Activated T-helper 17 cell treated with anti-CD3 and anti-CD28 coated beads, Interleukin-2, amount 50 U/mL, for 72 hours (primary cell): ENCODE measurements around the gene STIL. TPM values are rescaled to one million over a fixed set of nuclear protein-coding genes. Genes with fewer than 3 reads are reported as not detected.
A peak's percentile ranks its signal among the peaks of the same experiment; 100 is the strongest.

Source experiments
- ATAC-seq: fragments of 150-1000 bp; cut with Tn5 transposase; replicated peaks from 2 replicates; pipeline ENCODE4 v1.10.0; 2021; ENCODE audit warnings: mild to moderate bottlenecking, moderate library complexity
- H3K27ac Mint-ChIP-seq: one replicate; pipeline ENCODE4 v1.8.0; 2022; ENCODE audit warnings: mixed read lengths
- H3K27me3 Mint-ChIP-seq: one replicate; pipeline ENCODE4 v1.8.0; 2022; ENCODE audit warnings: mixed read lengths
- H3K36me3 Mint-ChIP-seq: one replicate; pipeline ENCODE4 v1.8.0; 2022; ENCODE audit warnings: low read depth, mild to moderate bottlenecking, mixed read lengths
- H3K4me1 Mint-ChIP-seq: one replicate; pipeline ENCODE4 v1.8.0; 2022; ENCODE audit warnings: mixed read lengths
- H3K4me3 Mint-ChIP-seq: one replicate; pipeline ENCODE4 v1.8.0; 2022; ENCODE audit warnings: mild to moderate bottlenecking, mixed read lengths
- H3K9me3 Mint-ChIP-seq: one replicate; pipeline ENCODE4 v1.8.0; 2022; ENCODE audit warnings: mixed read lengths
- total RNA-seq, 2 donors: library from RNA; stranded (reverse); gene quantifications; one replicate each; pipeline ENCODE4 v1.2.3, GENCODE V29; 2022

Gene STIL
- total RNA-seq, 2 donors from 2014 or later: 31.7 to 33.0 TPM

GRCh38 chr1:47225430-47226100, 88.4 kb downstream of the STIL start:
- ATAC-seq: no peak
- Mint-ChIP-seq H3K9me3 (no peaks in the 10 kb centered on the region), H3K4me1 (no peaks in the 10 kb centered on the region), H3K27me3 (peaks cover 50% of the 10 kb centered on the region), H3K36me3 (no peaks in the 10 kb centered on the region), H3K27ac (no peak overlapping the region), H3K4me3 (peak overlapping the region; percentile 45)

DNA sequence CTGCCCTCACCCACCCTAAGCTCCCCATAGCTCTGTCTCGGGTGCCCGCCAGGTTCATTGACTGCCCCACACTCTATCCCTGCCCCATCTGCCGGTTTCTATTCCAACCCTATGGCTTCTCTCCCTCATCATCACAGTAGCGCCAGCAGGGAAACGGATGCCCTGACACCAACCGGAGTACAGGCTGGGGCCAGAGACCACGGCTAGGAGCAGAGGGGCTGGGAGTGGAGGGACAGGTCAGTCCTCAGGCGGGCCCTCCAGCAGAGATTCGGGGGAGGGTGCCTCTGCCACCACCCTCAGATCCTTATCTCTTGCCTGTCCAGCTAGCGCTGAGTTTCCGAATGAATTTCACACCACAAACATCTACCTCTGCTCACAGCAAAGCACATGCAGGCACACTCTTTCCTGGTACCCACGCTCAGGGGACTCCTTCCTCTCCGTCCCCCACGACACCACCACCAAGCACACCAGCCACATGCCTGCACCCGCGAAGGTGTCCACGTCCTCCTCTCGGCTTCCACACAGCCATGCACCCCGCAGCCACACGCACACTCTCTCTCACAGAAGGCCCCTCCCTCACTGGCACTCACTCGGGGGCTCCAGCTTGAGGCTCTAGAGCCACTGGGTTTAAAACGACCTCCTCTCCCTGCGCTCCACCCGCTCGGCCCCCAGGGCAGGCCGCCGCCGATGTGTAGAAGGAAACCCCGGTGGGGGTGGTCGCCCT, 89.1 kb downstream of the STIL start:
- ATAC-seq: no peak
- Mint-ChIP-seq H3K36me3 (no peaks in the 10 kb centered on the region), H3K27me3 (peaks cover 47% of the 10 kb centered on the region), H3K27ac (no peak overlapping the region), H3K9me3 (no peaks in the 10 kb centered on the region), H3K4me1 (no peaks in the 10 kb centered on the region), H3K4me3 (no peak overlapping the region)

GRCh38 chr1:47223921-47224675, 89.8 kb downstream of the STIL start:
- Mint-ChIP-seq H3K4me1 (no peaks in the 10 kb centered on the region), H3K9me3 (no peaks in the 10 kb centered on the region), H3K27ac (no peak overlapping the region), H3K27me3 (peaks cover 40% of the 10 kb centered on the region), H3K4me3 (no peak overlapping the region), H3K36me3 (no peaks in the 10 kb centered on the region)
- ATAC-seq: no peak

DNA sequence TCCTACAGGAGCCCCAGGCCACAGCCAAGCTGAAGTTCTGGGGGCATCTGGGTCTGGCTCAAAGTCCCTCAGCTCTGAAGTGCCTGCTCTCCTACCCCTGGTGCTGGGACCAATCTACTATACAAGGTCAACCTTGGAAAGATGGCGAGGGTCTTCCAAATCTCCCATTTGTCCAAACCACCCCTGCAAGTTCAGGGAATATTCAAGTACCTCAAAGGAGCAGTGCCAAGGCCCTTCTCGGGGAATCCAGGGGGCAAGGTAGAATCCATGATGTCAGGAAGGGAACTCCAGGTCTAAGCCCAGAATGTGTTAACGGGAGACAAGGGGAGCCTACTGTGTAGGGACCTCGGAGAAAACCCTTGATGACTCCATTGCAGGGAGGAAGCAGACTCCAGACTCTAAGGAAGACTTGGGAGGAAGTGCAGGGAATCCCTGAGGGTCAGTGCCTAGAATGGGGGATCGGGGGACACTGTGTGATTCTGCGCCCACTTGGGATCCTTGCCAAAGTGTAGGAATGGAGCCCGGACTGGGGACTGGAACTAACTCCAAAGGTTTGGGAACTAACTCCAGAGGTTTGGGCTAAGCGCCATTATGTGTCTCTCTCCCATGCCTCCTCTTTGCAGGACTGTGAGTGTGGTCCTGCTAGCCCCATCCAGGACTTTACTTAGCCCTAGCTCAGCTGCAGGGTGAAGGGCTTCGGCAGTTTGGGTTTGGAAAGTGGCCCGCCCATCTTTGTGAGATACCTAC, 90.6 kb downstream of the STIL start:
- H3K27ac Mint-ChIP-seq: no peak overlapping the region
- no peaks in the 10 kb centered on the region for H3K9me3 Mint-ChIP-seq
- ATAC-seq: no peak
- H3K36me3 Mint-ChIP-seq: no peaks in the 10 kb centered on the region
- no peaks in the 10 kb centered on the region for H3K4me1 Mint-ChIP-seq
- no peak overlapping the region for H3K4me3 Mint-ChIP-seq
- peaks cover 37% of the 10 kb centered on the region for H3K27me3 Mint-ChIP-seq

GRCh38 chr1:47222476-47222875, 91.5 kb downstream of the STIL start:
- Mint-ChIP-seq H3K27me3 (peaks cover 29% of the 10 kb centered on the region), H3K4me1 (no peaks in the 10 kb centered on the region), H3K27ac (no peak overlapping the region), H3K9me3 (no peaks in the 10 kb centered on the region), H3K4me3 (no peak overlapping the region), H3K36me3 (no peaks in the 10 kb centered on the region)
- ATAC-seq: no peak

DNA sequence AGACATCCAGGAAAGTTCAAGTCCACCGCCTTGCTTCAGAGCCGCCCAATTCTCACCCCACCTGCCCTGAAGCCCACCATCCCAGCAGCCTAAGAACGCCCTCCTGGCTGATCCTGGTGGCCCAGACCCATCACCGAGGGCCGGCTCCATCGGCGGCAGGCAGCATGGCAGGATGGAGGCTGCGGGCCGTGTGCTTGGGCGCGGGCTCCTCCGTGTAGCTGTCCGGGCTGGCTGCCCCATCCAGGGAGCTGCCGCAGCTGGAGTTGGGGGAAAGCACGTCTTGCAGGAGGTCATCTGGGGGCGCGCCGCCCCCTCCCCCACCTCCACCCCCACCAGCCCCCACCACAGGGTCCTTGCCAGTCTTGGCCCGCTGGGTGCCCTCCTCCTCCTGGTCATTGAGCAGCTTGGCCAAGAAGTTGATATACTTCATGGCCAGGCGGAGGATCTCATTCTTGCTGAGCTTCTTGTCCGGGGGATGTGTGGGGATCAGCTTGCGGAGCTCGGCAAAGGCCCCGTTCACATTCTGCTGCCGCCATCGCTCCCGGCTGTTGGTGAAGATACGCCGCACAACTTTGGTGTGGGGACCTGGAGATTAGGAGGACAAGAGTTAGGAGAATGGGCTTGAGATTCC, 94.2 kb downstream of the STIL start:
- Mint-ChIP-seq H3K36me3 (no peaks in the 10 kb centered on the region), H3K4me1 (no peaks in the 10 kb centered on the region), H3K4me3 (no peak overlapping the region), H3K27me3 (peaks cover 12% of the 10 kb centered on the region), H3K9me3 (no peaks in the 10 kb centered on the region), H3K27ac (no peak overlapping the region)
- no peak for ATAC-seq

DNA sequence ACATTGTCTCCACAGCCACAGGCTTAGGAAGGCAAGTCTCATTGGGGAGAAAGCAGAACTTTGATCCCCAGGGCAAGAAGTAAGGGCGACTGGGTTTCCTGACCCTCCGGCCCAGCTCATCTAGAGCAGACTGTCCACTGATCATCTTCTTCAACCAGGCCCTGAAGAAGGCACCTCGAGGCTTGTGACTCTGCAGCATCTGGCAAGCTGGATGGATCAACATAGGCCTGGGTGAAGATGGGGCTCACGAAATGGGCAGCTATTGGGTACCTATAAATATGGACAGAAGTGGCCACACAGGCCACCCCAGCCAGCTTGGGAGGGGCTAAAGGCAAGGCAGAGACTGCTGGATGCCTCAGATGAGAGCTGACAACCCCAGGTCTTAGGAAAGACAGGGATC, 94.9 kb downstream of the STIL start:
- no peaks in the 10 kb centered on the region for H3K4me1 Mint-ChIP-seq
- no peak for ATAC-seq
- H3K4me3 Mint-ChIP-seq: no peak overlapping the region
- peaks cover 12% of the 10 kb centered on the region for H3K27me3 Mint-ChIP-seq
- no peak overlapping the region for H3K27ac Mint-ChIP-seq
- H3K9me3 Mint-ChIP-seq: no peaks in the 10 kb centered on the region
- H3K36me3 Mint-ChIP-seq: no peaks in the 10 kb centered on the region

DNA sequence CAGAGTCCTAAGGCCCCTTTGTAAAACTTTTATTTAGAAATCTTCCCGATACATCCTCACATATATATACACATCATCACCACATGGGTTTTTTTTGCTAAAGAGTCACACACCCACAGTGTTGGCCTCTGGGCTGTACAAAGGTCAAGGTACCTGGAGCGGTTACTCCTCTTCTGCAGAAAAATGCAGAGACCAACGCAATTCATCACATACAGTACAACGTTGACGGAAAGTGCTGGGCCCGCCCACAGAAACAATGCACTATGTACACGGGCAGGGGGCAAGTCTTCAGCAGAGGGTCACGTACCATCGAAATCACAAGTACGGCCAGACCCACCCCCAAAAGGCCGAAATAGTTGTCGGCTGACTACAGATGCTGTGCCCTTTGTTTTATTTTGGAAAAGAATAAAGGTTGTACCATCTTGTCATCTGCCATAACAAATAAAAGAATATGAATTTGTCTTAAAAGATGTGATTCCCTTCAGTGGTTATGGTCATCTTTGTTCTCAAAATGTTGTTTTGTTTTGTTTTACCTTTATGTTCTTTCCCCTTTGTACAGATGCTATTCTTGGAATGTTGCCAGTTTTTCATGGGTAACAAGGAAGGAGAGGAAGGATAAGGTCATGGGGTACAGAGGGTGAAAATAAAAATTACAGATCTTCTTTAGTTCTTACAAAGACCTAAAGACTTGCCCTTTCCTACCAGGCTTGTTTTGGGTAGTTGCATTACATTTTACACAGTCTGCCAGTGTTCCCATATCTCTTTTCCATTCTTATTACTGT, 97.5 kb downstream of the STIL start:
- no peaks in the 10 kb centered on the region for H3K9me3 Mint-ChIP-seq
- H3K27me3 Mint-ChIP-seq: peaks cover 10% of the 10 kb centered on the region
- no peaks in the 10 kb centered on the region for H3K4me1 Mint-ChIP-seq

GRCh38 chr1:47215713-47216112, 98.2 kb downstream of the STIL start:
- no peak overlapping the region for H3K27ac Mint-ChIP-seq
- H3K4me1 Mint-ChIP-seq: no peaks in the 10 kb centered on the region
- H3K9me3 Mint-ChIP-seq: no peaks in the 10 kb centered on the region
- H3K36me3 Mint-ChIP-seq: no peaks in the 10 kb centered on the region
- no peak overlapping the region for H3K4me3 Mint-ChIP-seq
- ATAC-seq: no peak
- H3K27me3 Mint-ChIP-seq: peaks cover 7% of the 10 kb centered on the region

More for the DNA sequence above, 97.5 kb downstream of the STIL start:
- ATAC-seq: no peak
- no peak overlapping the region for H3K27ac Mint-ChIP-seq
- no peak overlapping the region for H3K4me3 Mint-ChIP-seq
- no peaks in the 10 kb centered on the region for H3K36me3 Mint-ChIP-seq

DNA sequence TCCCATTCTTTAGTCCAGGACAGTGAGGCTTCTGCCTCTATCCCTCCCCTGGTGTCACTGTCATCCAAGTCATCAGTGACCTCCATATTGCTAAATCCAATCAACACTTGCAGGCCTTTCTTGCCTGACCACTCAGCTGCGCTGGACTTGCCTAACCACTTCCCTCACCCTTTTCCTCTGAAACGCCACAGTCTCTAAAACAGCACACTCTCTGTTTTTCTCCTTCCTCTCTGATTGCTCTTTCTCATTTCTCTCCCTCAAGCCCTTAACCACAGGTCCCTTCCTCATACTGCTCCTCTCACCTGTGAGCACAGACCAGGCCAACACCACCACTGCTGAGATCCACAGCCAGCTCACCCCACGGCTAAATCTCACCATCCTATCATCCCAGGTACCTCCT, 99.4 kb downstream of the STIL start:
- H3K27ac Mint-ChIP-seq: no peak overlapping the region
- H3K36me3 Mint-ChIP-seq: no peaks in the 10 kb centered on the region
- ATAC-seq: no peak
- H3K4me1 Mint-ChIP-seq: no peaks in the 10 kb centered on the region
- H3K27me3 Mint-ChIP-seq: peaks cover 7% of the 10 kb centered on the region
- no peak overlapping the region for H3K4me3 Mint-ChIP-seq
- H3K9me3 Mint-ChIP-seq: no peaks in the 10 kb centered on the region

DNA sequence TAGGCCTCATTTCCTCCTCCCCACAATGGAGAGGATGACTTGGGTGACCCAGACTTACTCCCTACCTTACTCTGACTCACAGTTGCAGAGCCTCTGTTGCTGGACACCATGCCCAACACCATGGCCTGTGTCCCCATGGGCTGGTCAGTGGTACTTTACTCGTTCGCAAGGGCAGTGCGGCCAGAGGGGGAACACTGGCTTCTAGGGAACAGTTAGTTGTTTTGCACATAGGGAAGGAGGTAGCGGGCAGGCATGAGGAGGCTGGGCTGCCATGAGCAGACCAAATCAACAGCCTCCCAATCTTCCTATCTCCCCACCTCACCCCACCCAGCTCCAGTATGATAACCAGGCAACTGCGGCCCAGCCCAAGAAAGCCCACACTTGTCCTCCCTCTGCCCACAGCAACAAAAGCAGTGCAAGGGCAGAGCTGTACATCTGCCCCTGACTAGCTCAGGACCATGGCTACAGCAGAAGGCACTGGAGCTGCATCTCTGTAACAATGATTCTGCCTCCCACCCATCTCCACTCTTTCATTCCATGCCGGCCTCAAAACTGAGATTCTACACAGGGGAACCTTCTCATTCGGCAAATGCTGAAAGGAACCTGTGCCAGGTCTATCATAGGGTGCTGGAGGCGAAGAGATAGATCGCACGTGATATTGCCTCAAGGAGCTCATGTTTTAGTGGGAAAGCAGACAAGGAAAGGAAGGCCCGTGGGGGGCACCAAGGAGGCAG, 100.5 kb downstream of the STIL start:
- no peak overlapping the region for H3K27ac Mint-ChIP-seq
- peak; percentile 32 for ATAC-seq
- H3K4me3 Mint-ChIP-seq: no peak overlapping the region
- peaks cover 10% of the 10 kb centered on the region for H3K27me3 Mint-ChIP-seq
- no peaks in the 10 kb centered on the region for H3K36me3 Mint-ChIP-seq
- no peaks in the 10 kb centered on the region for H3K9me3 Mint-ChIP-seq
- H3K4me1 Mint-ChIP-seq: no peaks in the 10 kb centered on the region

DNA sequence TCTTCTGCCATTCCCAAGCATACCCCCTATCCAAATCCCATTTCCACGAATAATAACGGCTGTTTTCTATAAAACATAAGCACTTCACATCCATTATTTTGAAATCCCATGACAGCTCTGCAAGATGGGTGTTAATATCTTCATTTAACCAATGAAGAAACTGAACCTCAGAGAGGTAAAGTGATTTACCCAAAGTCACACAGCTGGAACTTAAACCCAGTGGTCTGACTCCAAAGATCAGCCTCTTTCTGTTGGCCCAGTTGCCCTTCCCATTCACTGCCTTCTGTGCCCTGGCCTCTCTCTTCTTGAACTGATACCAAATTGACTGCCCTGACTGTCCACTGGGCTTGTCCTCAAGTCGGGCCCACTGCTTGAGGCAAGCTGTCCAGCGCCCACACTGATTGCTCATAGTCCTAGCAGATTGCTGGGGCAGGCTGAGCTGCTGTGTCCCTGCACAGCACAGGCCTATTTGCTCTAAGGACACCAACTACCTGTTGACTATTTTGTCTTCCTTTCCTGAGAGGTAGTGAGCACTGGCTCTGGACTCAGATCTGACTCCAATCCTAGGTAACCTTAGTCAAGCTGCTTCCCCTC, 101.2 kb downstream of the STIL start:
- no peak for ATAC-seq
- no peaks in the 10 kb centered on the region for H3K4me1 Mint-ChIP-seq
- H3K27ac Mint-ChIP-seq: no peak overlapping the region
- H3K27me3 Mint-ChIP-seq: peaks cover 10% of the 10 kb centered on the region
- H3K36me3 Mint-ChIP-seq: no peaks in the 10 kb centered on the region
- no peaks in the 10 kb centered on the region for H3K9me3 Mint-ChIP-seq
- no peak overlapping the region for H3K4me3 Mint-ChIP-seq
